Midbrain (tissue), 1 donor: ENCODE data around the gene RELN.
"Not testable (repeated sequence)": the region's sequence is repeated elsewhere in the genome, so short reads cannot be mapped to it uniquely, and the experiment has no call there.

Source experiments
- DNase-seq: peaks from one replicate; lab custom pipeline; 2025; lab: John Stamatoyannopoulos, UW

The RELN gene

GRCh38 chr7:103833401-103833800, 156.1 kb downstream of the RELN start:
- DNase-seq, result no peak

- no peak for DNase-seq
These were observed 157.0 kb downstream of the RELN start for GRCh38 chr7:103832438-103832837.

- no peak for DNase-seq
These were observed 165.2 kb downstream of the RELN start for GRCh38 chr7:103824251-103824650.

- no peak for DNase-seq
These were observed 166.4 kb downstream of the RELN start for GRCh38 chr7:103823084-103823483.

GRCh38 chr7:103821092-103821491, 168.4 kb downstream of the RELN start:
- DNase-seq, result peak; percentile 7

- not testable (repeated sequence) for DNase-seq
These were observed 173.5 kb downstream of the RELN start for GRCh38 chr7:103815972-103816371.

GRCh38 chr7:103813970-103814369, 175.5 kb downstream of the RELN start:
- no peak for DNase-seq

GRCh38 chr7:103811997-103812396, 177.5 kb downstream of the RELN start:
- DNase-seq, result no peak

- no peak for DNase-seq
These were observed 178.2 kb downstream of the RELN start for GRCh38 chr7:103811290-103811689.

GRCh38 chr7:103810112-103810744, 179.2 kb downstream of the RELN start:
- DNase-seq, result no peak

- DNase-seq, result no peak
These were observed 180.0 kb downstream of the RELN start for GRCh38 chr7:103809229-103809994.

GRCh38 chr7:103805346-103805745, 184.1 kb downstream of the RELN start:
- no peak for DNase-seq

GRCh38 chr7:103803631-103804030, 185.8 kb downstream of the RELN start:
- no peak for DNase-seq

- DNase-seq, result no peak
These were observed 190.2 kb downstream of the RELN start for GRCh38 chr7:103799298-103799697.

- DNase-seq, result no peak
These were observed 191.7 kb downstream of the RELN start for GRCh38 chr7:103797647-103798307.

GRCh38 chr7:103796327-103796962, 193.0 kb downstream of the RELN start:
- no peak for DNase-seq

GRCh38 chr7:103795787-103796186, 193.7 kb downstream of the RELN start:
- no peak for DNase-seq

GRCh38 chr7:103795107-103795506, 194.4 kb downstream of the RELN start:
- no peak for DNase-seq

GRCh38 chr7:103794424-103794823, 195.0 kb downstream of the RELN start:
- no peak for DNase-seq

- DNase-seq, result no peak
These were observed 195.8 kb downstream of the RELN start for GRCh38 chr7:103793614-103794013.

- no peak for DNase-seq
These were observed 197.6 kb downstream of the RELN start for GRCh38 chr7:103791894-103792293.

- not testable (repeated sequence) for DNase-seq
These were observed 202.4 kb downstream of the RELN start for GRCh38 chr7:103787041-103787440.
